ENCODE data around the gene GABRB3. TPM values are rescaled to one million over a fixed set of nuclear protein-coding genes. Genes with fewer than 3 reads are reported as not detected.

The GABRB3 gene
- total RNA-seq, 2 donors from 2014 or later = 0.72 to 1.1 TPM

GRCh38 chr15:26615188-26615926 lies 157.5 kb downstream of the GABRB3 start:
- H3K27ac ChIP-seq = no peak overlapping the region
- intact Hi-C loops (cut with DNase I) = no loop called here
- no peaks in the 10 kb centered on the region for H3K27me3 ChIP-seq
- no peak overlapping the region for H3K4me3 ChIP-seq
- no peak for TF ChIP-seq CTCF (IDR thresholded peaks at IDR 0.05)
- H3K36me3 ChIP-seq = no peaks in the 10 kb centered on the region
- DNase-seq = no peak
- H3K9ac ChIP-seq (ENCODE audit: low read depth in 2 of 2, low read length in 2 of 2) = no peak overlapping the region
- H3K4me1 ChIP-seq = no peaks in the 10 kb centered on the region
- H3K9me3 ChIP-seq = no peaks in the 10 kb centered on the region

GRCh38 chr15:26614734-26615133 lies 158.1 kb downstream of the GABRB3 start:
- Histone ChIP-seq H3K9ac (ENCODE audit: low read depth in 2 of 2, low read length in 2 of 2) (no peak overlapping the region), H3K4me1 (no peaks in the 10 kb centered on the region), H3K27ac (no peak overlapping the region), H3K27me3 (no peaks in the 10 kb centered on the region), H3K4me3 (no peak overlapping the region), H3K36me3 (no peaks in the 10 kb centered on the region), H3K9me3 (no peaks in the 10 kb centered on the region)
- intact Hi-C loops (cut with DNase I) = no loop called here
- TF ChIP-seq CTCF (IDR thresholded peaks at IDR 0.05) = no peak
- DNase-seq = no peak

- TF ChIP-seq CTCF (IDR thresholded peaks at IDR 0.05) = no peak
- Histone ChIP-seq H3K27me3 (no peaks in the 10 kb centered on the region), H3K27ac (no peak overlapping the region), H3K36me3 (no peaks in the 10 kb centered on the region), H3K4me1 (no peaks in the 10 kb centered on the region), H3K9ac (ENCODE audit: low read depth in 2 of 2, low read length in 2 of 2) (no peak overlapping the region), H3K4me3 (no peak overlapping the region), H3K9me3 (no peaks in the 10 kb centered on the region)
- intact Hi-C loops (cut with DNase I) = no loop called here
- DNase-seq = no peak
Observed at GRCh38 chr15:26598704-26599103, 174.2 kb downstream of the GABRB3 start.

- Histone ChIP-seq H3K9me3 (no peaks in the 10 kb centered on the region), H3K4me3 (no peak overlapping the region), H3K4me1 (no peaks in the 10 kb centered on the region), H3K27ac (no peak overlapping the region), H3K36me3 (no peaks in the 10 kb centered on the region), H3K9ac (ENCODE audit: low read depth in 2 of 2, low read length in 2 of 2) (no peak overlapping the region), H3K27me3 (no peaks in the 10 kb centered on the region)
- intact Hi-C loops (cut with DNase I) = no loop called here
- TF ChIP-seq CTCF (IDR thresholded peaks at IDR 0.05) = no peak
- DNase-seq = no peak
Observed at GRCh38 chr15:26595611-26596010, 177.3 kb downstream of the GABRB3 start.

GRCh38 chr15:26590676-26591075 lies 182.2 kb downstream of the GABRB3 start:
- no peak for DNase-seq
- no peak overlapping the region for H3K9ac ChIP-seq (ENCODE audit: low read depth in 2 of 2, low read length in 2 of 2)
- H3K4me3 ChIP-seq = no peak overlapping the region
- H3K9me3 ChIP-seq = no peaks in the 10 kb centered on the region
- no peak for TF ChIP-seq CTCF (IDR thresholded peaks at IDR 0.05)
- H3K27ac ChIP-seq = no peak overlapping the region
- H3K36me3 ChIP-seq = no peaks in the 10 kb centered on the region
- intact Hi-C loops (cut with DNase I) = no loop called here
- H3K27me3 ChIP-seq = no peaks in the 10 kb centered on the region
- H3K4me1 ChIP-seq = no peaks in the 10 kb centered on the region
